Adipocyte (in vitro differentiated cells): ENCODE measurements around the gene PYCR2.

ENCODE experiments used
- DNase-seq: peaks from one replicate; pipeline ENCODE4 v3.0.0-alpha.2; 2015; ENCODE audit warnings: low read depth
- H3K27me3 ChIP-seq: replicated peaks from 2 replicates; pipeline ENCODE4 v1.7.0; 2013; ENCODE audit warnings: mild to moderate bottlenecking, low read length, moderate library complexity; ENCODE audit not compliant: control insufficient read depth, insufficient read depth
- H3K36me3 ChIP-seq: 2 replicates; pipeline ENCODE4 v1.7.0; 2013; ENCODE audit warnings: low read length, mild to moderate bottlenecking, moderate library complexity; ENCODE audit not compliant: control insufficient read depth, insufficient read depth, severe bottlenecking
- H3K4me1 ChIP-seq: 2 replicates; pipeline ENCODE4 v1.7.0; 2013; ENCODE audit warnings: mild to moderate bottlenecking, low read length, moderate library complexity; ENCODE audit not compliant: control insufficient read depth, insufficient read depth
- H3K4me3 ChIP-seq: 2 replicates; pipeline ENCODE4 v1.7.0; 2013; ENCODE audit warnings: mild to moderate bottlenecking, low read length, moderate library complexity
- H3K9ac ChIP-seq: 2 replicates; pipeline ENCODE4 v1.7.0; 2013; ENCODE audit warnings: mild to moderate bottlenecking, low read length, moderate library complexity
- H3K9me3 ChIP-seq: 2 replicates; pipeline ENCODE4 v1.7.0; 2013; ENCODE audit warnings: mild to moderate bottlenecking, low read length, moderate library complexity; ENCODE audit not compliant: control insufficient read depth

The PYCR2 gene

DNA sequence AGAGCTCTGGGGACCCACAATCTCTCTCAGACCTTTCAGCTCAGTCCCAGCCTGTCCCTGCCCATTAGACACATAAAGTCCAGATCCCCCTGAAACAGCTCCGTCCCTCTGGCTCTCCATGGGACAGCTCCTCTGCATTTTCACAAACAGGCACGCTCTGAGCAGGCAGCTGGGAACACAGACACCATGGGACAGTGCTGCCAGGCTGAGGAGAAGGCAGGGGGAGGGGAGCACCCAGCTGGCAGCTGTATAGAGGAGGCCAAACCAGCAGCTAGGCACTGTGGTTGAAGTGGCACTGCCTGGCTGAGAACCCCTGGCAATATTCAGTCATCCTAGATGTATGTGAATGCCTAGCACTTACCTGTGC is 43.8 kb downstream of the PYCR2 start:
- H3K27me3 ChIP-seq: no peaks in the 10 kb centered on the region
- H3K4me3 ChIP-seq: peak overlapping the region; percentile 96
- peaks cover 56% of the 10 kb centered on the region for H3K4me1 ChIP-seq
- peaks cover 16% of the 10 kb centered on the region for H3K36me3 ChIP-seq
- H3K9ac ChIP-seq: peak overlapping the region; percentile 18
- peak; percentile 5 for DNase-seq
- H3K9me3 ChIP-seq: no peaks in the 10 kb centered on the region

- peaks cover 21% of the 10 kb centered on the region for H3K36me3 ChIP-seq
These were observed 44.4 kb downstream of the PYCR2 start for GRCh38 chr1:225879521-225880221.

DNA sequence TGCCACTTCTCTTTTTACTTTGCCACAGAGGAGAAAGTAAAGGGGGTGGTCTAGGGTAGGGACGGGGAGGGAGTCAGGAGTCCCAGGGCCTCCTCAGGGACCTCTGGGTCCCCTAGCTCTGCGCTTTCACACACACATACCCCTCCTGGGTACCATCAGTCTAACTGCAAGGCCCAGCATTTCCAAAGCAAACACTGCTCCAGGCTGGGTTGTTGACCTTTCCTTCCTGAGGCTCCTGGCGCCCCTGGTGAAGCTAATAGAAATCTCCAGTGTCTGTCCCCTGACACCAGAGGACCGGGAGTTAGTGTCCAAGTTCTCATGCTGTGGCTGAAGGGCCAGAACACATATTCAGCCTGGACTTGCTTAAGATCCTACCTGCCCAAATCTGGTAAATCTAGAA is 45.8 kb downstream of the PYCR2 start:
- no peak for DNase-seq
- Histone ChIP-seq H3K9me3 (no peaks in the 10 kb centered on the region), H3K9ac (peak overlapping the region; percentile 18), H3K4me1 (peaks cover 52% of the 10 kb centered on the region), H3K27me3 (no peaks in the 10 kb centered on the region), H3K4me3 (no peak overlapping the region), H3K36me3 (peaks cover 30% of the 10 kb centered on the region)

More at GRCh38 chr1:225879521-225880221, 44.4 kb downstream of the PYCR2 start:
- no peaks in the 10 kb centered on the region for H3K27me3 ChIP-seq
- no peaks in the 10 kb centered on the region for H3K9me3 ChIP-seq
- H3K4me1 ChIP-seq: peaks cover 56% of the 10 kb centered on the region
- peak overlapping the region; percentile 44 for H3K4me3 ChIP-seq
- peak overlapping the region; percentile 18 for H3K9ac ChIP-seq
- DNase-seq: no peak

- H3K27me3 ChIP-seq: no peaks in the 10 kb centered on the region
- peaks cover 33% of the 10 kb centered on the region for H3K36me3 ChIP-seq
- H3K4me1 ChIP-seq: peaks cover 47% of the 10 kb centered on the region
- no peaks in the 10 kb centered on the region for H3K9me3 ChIP-seq
- peak; percentile 55 for DNase-seq
- H3K9ac ChIP-seq: peak overlapping the region; percentile 18
- no peak overlapping the region for H3K4me3 ChIP-seq
These were observed 46.5 kb downstream of the PYCR2 start for GRCh38 chr1:225877580-225877979.

GRCh38 chr1:225876900-225877510 is 47.0 kb downstream of the PYCR2 start:
- no peak overlapping the region for H3K9ac ChIP-seq
- H3K9me3 ChIP-seq: no peaks in the 10 kb centered on the region
- peaks cover 47% of the 10 kb centered on the region for H3K4me1 ChIP-seq
- no peaks in the 10 kb centered on the region for H3K27me3 ChIP-seq
- H3K4me3 ChIP-seq: no peak overlapping the region
- H3K36me3 ChIP-seq: peaks cover 36% of the 10 kb centered on the region
- DNase-seq: no peak

- Histone ChIP-seq H3K9ac (no peak overlapping the region), H3K36me3 (peaks cover 53% of the 10 kb centered on the region), H3K4me1 (peaks cover 35% of the 10 kb centered on the region), H3K4me3 (no peak overlapping the region), H3K27me3 (no peaks in the 10 kb centered on the region), H3K9me3 (no peaks in the 10 kb centered on the region)
- DNase-seq: no peak
These were observed 48.8 kb downstream of the PYCR2 start for GRCh38 chr1:225875044-225875815.

- Histone ChIP-seq H3K4me3 (no peak overlapping the region), H3K4me1 (peaks cover 27% of the 10 kb centered on the region), H3K9ac (no peak overlapping the region), H3K9me3 (no peaks in the 10 kb centered on the region), H3K36me3 (peaks cover 60% of the 10 kb centered on the region), H3K27me3 (no peaks in the 10 kb centered on the region)
- DNase-seq: no peak
These were observed 49.6 kb downstream of the PYCR2 start for GRCh38 chr1:225874431-225874830.

- no peak overlapping the region for H3K4me3 ChIP-seq
- DNase-seq: no peak
- peaks cover 16% of the 10 kb centered on the region for H3K4me1 ChIP-seq
- no peak overlapping the region for H3K9ac ChIP-seq
- no peaks in the 10 kb centered on the region for H3K27me3 ChIP-seq
- no peaks in the 10 kb centered on the region for H3K9me3 ChIP-seq
- H3K36me3 ChIP-seq: peaks cover 70% of the 10 kb centered on the region
These were observed 50.7 kb downstream of the PYCR2 start for GRCh38 chr1:225873281-225873850.

- Histone ChIP-seq H3K4me1 (peaks cover 3% of the 10 kb centered on the region), H3K9me3 (no peaks in the 10 kb centered on the region), H3K4me3 (no peak overlapping the region), H3K9ac (no peak overlapping the region), H3K36me3 (peaks cover 79% of the 10 kb centered on the region), H3K27me3 (no peaks in the 10 kb centered on the region)
- no peak for DNase-seq
These were observed 52.0 kb downstream of the PYCR2 start for GRCh38 chr1:225872075-225872430.

GRCh38 chr1:225871359-225872074 is 52.5 kb downstream of the PYCR2 start:
- no peak overlapping the region for H3K4me3 ChIP-seq
- H3K4me1 ChIP-seq: no peaks in the 10 kb centered on the region
- H3K9me3 ChIP-seq: no peaks in the 10 kb centered on the region
- peaks cover 81% of the 10 kb centered on the region for H3K36me3 ChIP-seq
- no peak for DNase-seq
- no peaks in the 10 kb centered on the region for H3K27me3 ChIP-seq
- H3K9ac ChIP-seq: no peak overlapping the region

GRCh38 chr1:225870911-225871310 is 53.1 kb downstream of the PYCR2 start:
- no peaks in the 10 kb centered on the region for H3K9me3 ChIP-seq
- no peaks in the 10 kb centered on the region for H3K27me3 ChIP-seq
- H3K4me3 ChIP-seq: no peak overlapping the region
- H3K9ac ChIP-seq: no peak overlapping the region
- H3K36me3 ChIP-seq: peaks cover 82% of the 10 kb centered on the region
- peaks cover 5% of the 10 kb centered on the region for H3K4me1 ChIP-seq
- no peak for DNase-seq
